Measurements from ENCODE around the gene KRT79.

The KRT79 gene

GRCh38 chr12:52819731-52820510 lies 14.2 kb downstream of the KRT79 start:
- DNase-seq (ENCODE audit: low spot score), result no peak

- DNase-seq (ENCODE audit: low spot score), result no peak
Observed at GRCh38 chr12:52818887-52819420, 15.2 kb downstream of the KRT79 start.

- no peak for DNase-seq (ENCODE audit: low spot score)
Observed at GRCh38 chr12:52818388-52818787, 15.7 kb downstream of the KRT79 start.

GRCh38 chr12:52817699-52818238 lies 16.3 kb downstream of the KRT79 start:
- DNase-seq (ENCODE audit: low spot score), result no peak

GRCh38 chr12:52817003-52817698 lies 17.0 kb downstream of the KRT79 start:
- DNase-seq (ENCODE audit: low spot score), result no peak

GRCh38 chr12:52815676-52816588 lies 18.2 kb downstream of the KRT79 start:
- no peak for DNase-seq (ENCODE audit: low spot score)

- no peak for DNase-seq (ENCODE audit: low spot score)
Observed at GRCh38 chr12:52815161-52815560, 18.9 kb downstream of the KRT79 start.

GRCh38 chr12:52814710-52815155 lies 19.4 kb downstream of the KRT79 start:
- no peak for DNase-seq (ENCODE audit: low spot score)

- DNase-seq (ENCODE audit: low spot score), result no peak
Observed at GRCh38 chr12:52813885-52814709, 20.0 kb downstream of the KRT79 start, which contains the start of gene KRT4. Gene KRT4 (minus strand): TSS chr12:52814116. CDS start chr12:52814058, 58 bp downstream.

- no peak for DNase-seq (ENCODE audit: low spot score)
Observed at GRCh38 chr12:52813203-52813819, 20.8 kb downstream of the KRT79 start.

- DNase-seq (ENCODE audit: low spot score), result no peak
Observed at GRCh38 chr12:52812749-52813148, 21.4 kb downstream of the KRT79 start.

GRCh38 chr12:52812073-52812400 lies 22.1 kb downstream of the KRT79 start:
- DNase-seq (ENCODE audit: low spot score), result no peak

- DNase-seq (ENCODE audit: low spot score), result no peak
Observed at GRCh38 chr12:52811191-52812072, 22.7 kb downstream of the KRT79 start.

- no peak for DNase-seq (ENCODE audit: low spot score)
Observed at GRCh38 chr12:52810554-52810953, 23.6 kb downstream of the KRT79 start.

- no peak for DNase-seq (ENCODE audit: low spot score)
Observed at GRCh38 chr12:52809166-52809565, 24.9 kb downstream of the KRT79 start.

- no peak for DNase-seq (ENCODE audit: low spot score)
Observed at GRCh38 chr12:52808573-52809160, 25.4 kb downstream of the KRT79 start.

GRCh38 chr12:52807544-52808470 lies 26.3 kb downstream of the KRT79 start:
- DNase-seq (ENCODE audit: low spot score), result no peak
